Measurements from ENCODE around the gene PPP2R5C.
A peak's percentile ranks its signal among the peaks of the same experiment; 100 is the strongest.

Gene PPP2R5C

DNA sequence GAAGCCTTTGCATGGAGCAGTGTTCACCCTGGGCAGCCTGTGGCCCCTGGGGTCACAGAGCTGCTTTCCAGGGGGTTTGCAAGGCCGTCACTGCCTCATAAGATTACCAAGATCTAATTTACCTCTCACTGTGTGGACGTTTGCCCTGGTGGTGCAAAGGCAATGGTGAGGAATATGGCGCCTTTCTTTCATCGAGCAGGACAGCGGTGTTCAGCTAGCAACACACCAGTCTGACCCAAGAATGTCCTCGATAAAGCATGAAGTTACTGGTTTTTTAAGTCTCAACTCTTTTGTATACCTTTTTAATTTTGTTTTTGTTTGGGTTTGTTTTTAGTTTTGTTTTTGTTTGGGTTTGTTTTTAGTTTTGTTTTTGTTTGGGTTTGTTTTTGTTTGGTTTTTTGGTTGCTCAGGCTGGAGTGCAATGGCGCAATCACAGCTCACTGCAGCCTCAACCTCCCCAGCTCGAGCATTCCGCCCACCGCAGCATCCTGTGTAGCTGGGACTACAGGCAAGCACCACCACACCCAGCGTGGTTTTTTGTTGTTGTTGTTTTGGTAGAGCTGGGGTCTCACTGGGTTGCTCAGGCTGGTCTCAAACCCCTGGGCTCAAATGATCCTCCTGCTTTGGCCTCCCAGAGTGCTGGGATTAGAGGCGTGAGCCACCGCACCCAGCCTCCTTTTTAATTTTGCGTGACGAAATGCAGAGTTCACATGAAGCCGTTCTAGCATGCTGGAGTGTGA is 57.9 kb downstream of the PPP2R5C start:
- DNase-seq: peak; percentile 76

DNA sequence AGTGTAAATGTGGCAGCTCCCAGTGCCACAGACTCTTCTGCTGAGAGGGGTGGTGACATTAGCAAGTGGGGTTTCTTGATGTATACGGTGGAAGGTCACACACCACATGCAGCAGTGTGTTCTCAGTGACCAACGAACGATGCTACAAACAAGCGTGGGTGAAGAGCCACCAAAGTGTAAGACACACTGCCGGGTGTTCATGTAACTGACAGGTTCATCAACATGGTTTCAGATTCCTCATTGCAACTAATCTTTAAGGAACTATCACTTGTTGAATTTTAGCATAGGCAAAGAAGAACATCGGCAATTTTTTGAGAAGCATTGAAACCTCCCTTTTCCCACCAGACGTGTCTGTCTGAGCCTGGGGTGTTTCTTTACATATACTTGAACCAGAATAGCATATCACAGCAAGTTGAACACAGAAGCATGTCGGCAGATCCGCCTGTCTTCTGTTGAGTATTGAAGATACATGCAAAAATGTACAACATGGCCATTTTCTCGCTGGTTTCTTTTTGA is 58.8 kb downstream of the PPP2R5C start:
- no peak for DNase-seq

DNA sequence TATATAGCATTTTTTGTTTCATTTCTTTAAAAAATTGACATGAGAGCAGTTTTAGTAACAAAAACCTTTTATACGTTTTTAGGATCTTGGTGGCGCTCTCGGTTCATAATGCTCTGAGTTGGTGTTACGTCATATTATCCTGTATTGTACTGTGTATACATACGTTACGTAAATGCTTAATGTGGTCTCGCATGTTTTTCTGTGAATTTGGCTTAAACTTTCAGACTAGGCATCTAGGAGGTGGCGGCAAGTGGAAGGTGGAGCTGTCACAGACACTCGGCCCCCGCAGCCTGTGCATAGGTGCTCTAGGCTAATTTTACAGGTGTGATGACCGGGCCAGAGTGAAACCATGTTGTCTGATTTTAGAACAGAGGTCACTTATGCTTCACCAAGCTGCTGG is 60.0 kb downstream of the PPP2R5C start:
- DNase-seq: peak; percentile 56

DNA sequence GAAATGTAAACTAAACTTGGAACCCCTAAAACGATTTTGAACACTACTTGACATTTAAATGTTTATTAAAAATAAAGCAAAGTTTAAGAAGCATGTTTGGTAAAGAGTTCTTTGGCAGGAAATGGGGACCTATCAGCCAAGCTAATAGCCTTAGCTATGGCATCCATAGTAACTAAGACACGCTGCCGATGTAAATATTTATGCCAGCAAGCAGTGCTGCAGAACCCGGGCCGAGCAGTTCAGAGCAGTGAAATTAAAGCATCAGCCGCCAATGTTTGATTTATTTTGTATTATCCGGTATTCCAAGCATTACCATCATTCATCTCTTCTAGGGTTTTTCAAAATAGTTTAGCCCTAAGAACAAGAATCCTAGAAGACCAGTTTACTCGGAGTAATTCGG is 61.6 kb downstream of the PPP2R5C start:
- no peak for DNase-seq

DNA sequence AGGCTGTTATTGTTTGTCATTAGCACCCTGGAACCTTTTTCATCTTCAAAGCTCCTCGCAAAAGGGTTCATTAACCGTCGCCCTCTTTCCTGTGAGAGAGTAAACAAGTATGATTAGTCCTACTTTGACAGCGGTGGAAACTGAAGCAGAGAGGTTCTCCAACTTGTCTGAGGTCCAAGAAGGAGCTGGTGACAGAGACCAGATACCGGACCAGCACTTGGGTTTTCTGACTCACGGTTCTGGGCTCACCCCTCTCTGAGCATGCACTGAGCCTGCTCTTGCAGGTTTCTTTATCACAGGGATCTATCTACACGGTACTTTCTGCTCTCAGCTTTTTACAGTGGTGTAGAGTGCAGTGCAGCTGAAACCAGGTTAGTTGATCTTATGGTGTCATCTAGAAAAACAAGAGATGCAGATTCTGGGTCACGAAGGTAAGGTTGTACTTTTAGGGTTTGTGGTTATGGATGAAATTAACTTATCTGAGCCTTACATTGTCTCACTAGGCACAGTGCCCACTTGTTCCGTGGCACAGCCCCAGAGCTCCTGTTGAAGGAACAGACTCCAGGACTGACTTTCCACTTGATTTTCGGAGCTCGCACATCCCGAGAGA is 62.1 kb downstream of the PPP2R5C start:
- peak; percentile 64 for DNase-seq

DNA sequence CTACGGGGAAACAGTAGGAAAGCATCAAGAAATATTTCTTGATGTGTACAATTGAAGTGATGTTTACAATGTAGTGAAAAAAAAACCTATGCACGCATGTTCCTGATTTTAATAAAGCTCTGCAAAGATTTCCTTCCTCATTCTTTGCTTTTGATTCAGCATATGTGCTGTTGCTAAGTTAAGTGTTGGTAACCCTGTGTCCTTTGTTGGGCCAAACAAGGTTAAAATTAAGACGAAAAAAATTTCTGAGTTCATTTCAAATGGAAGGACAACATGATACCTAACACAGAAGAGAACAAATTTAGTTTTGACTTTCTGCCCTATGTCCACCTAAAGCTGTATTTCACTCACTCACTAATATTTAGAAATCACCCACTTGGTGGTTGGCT is 62.8 kb downstream of the PPP2R5C start:
- DNase-seq: no peak

DNA sequence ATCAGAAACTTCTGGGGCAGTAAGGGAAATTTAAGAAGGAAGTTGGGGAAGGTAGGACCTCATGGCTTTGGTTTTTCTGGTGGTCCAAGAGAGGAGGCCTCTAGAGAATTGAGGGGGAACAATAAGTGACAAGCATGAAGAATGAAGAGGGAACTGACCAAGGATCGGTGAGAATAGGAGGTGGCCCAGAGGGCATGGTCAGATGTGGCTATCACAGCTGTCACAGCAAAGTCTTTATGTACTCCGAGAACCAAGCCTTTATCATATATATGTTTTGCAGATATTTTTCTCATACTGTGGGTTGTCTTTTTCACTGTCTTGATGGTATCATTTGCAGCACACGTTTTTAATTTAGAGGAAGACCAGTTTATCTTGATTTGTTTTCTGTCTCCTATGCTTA is 64.3 kb downstream of the PPP2R5C start:
- DNase-seq: no peak

DNA sequence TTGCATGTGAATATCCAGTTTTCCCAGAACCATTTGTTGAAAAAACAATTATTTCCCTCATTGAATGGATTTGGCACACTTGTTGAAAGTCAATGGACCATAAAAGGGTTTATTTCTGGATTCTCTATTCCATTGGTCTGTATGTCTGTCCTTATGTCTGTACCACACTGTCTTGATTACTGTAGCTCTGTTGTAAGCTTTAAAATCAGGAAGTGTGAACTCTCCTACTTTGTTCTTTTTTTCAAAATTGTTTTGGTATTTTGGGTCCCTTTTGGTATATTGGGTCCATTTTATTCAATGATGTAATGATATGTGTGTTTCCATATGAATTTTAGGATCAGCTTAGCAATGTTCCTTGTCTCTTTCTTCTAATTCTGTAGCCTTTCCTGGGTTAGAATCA is 64.8 kb downstream of the PPP2R5C start:
- no peak for DNase-seq

DNA sequence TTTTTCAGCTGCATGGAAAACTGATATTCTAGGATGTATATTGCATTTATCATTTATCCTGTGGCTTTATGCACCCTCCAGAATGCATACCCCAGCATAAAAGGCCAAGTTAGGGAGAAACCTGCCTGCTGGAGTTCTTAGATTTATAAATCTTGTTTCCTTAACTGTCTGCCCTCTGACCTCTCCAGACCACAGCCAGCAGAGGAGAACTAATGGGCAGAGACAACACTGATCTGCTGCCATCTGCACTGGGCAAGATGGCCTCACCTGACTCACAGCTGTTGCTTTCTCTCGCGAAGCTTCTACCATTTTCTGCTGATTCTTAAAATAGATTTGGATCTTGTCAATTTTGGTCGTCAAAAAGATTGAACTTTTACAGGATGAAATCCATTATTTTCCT is 65.8 kb downstream of the PPP2R5C start:
- no peak for DNase-seq

DNA sequence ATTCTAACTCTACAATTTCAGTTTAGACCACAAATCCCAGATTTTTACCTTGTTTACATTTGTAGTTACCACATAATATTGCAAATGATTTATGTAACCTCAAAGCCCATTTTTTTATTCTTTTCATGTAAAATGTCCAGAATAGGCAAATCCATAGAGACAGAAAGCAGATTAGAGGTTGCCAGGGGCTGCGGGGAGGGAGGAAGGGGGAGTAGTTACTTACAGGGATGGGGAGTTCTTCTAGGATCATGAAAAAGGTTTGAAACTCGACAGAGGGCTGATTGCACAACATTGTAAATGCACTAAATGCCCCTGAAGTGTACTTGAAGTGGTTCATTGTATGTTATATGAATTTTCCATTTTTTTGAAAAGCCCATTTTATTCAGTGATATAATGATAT is 66.5 kb downstream of the PPP2R5C start:
- no peak for DNase-seq

DNA sequence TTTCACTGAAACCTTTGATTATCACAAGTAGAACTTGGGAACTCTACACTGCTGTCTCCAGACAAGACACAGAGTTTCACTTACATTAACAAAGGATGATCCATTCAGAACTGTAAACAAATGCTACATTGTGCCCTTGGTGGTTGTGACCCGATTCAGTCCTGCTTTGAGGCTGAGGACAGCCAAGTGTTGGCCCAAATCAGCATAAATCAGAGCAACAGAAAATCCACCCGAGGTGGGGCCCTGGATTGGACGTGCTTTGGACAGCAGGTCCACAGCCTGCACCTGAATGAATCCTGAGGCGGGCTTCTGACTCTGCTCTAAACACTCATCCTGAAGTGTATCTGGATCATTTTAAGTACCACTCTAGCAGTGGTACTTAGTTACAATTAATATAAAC is 68.8 kb downstream of the PPP2R5C start:
- no peak for DNase-seq

DNA sequence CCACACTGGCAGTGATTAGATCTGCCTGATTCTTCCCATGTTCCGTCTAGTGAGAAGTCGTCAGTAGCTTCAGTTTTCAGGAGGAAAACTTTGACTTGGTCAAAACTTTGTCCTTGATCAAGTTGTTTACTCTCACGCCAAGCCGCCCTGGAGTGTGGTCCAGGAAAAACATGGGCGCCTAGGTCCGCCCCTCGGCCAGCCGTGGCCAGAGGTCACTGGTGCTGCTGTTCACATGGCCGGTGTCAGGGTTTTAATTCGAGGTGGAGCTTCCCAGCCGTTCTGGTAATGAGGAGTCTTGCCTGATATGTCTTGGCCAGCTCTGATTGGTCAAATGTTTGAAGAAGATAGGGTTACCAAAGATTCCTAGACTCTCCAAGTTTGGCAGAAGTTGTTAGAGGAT is 71.5 kb downstream of the PPP2R5C start:
- DNase-seq: no peak

DNA sequence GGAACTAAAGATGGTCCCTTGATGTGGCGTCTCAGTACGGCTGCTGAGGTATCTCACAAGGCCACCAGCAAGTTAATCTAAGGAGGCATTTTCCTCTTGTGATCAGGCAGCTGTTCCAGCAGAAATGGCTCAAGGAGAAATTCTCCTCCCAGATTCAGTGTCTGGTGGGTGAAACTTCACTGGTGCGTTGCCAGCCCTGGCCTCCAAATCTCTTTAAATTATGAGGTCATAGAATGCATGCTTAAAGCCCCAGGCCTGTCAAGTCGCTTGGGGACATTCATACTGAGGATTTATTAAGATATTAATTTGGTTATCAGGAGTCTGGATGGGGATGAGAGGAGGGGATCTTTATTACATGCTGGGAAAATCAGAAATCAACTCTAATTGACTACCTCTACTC is 72.9 kb downstream of the PPP2R5C start:
- DNase-seq: no peak

DNA sequence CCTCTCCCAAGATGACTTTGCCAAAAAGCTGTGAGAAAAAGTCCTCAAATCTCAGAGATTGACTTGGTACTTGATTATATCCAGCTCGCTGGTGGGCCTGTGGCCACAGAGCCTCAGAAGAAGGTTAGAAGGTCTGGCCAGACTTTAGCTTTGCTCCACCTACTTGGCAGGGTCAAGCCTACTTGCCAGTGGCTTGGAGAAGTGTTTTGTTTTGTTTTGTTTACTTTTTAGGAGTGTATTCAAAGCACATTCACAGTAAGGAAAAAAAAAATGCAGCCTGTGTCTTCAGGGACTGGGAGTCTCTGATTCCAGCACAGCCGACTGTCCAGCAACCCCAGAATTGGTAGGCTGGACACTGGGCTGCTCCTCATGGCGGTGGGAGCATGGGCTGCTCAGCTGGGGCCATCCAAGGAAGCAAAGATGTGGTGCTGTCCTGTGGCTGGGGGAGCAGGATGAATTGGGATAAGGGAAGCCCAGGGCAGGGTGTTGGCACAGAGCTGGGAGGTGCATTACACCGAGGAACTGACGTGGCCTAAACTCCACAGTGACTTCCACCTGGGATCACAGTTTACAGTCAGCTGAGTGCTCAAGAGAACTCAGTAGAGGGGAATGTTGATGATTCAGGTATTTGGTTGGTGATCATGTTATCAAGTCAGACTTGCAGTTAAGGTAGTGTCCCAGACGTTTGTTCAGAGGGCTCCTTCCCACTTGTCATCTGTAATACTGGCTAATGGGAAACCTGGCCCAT is 73.5 kb downstream of the PPP2R5C start:
- no peak for DNase-seq

DNA sequence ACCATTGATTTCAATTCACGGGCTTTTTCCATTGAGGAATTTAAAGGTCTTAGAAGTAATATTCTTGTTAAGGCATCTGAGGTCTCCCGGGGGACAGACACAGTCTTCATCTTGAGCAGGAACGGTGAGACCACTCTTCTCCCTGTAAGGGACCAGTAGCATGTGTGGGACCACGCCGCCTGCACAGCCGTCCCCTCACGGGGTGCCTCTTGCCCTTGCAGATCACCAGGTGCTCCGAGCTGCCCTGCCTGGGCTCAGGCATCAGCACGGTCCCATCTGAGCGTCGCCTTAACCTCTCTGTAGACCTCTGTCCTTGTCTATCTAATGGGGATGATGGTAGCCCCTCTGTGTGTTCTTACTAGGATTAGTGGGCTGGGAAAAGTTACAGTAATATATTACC is 74.1 kb downstream of the PPP2R5C start:
- DNase-seq: no peak

DNA sequence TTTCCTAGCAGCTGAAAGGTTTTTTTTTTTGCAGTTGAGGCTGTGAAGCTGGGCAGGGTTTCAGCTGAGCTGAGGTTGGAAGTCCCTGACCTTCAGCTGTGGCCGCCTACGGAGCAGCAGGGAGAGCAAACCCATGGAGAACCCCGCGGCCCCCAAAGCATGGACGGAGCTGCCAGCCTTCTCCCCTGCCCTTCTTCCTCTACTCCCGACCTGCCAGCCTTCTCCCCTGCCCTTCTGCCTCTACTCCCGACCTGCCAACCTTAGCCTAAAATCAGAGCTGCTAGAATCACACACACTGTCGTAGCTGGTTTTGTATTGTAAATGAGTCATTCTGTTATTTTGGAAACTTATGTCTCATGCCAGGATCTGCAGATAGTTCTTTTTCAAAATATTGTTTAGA is 74.6 kb downstream of the PPP2R5C start:
- no peak for DNase-seq

DNA sequence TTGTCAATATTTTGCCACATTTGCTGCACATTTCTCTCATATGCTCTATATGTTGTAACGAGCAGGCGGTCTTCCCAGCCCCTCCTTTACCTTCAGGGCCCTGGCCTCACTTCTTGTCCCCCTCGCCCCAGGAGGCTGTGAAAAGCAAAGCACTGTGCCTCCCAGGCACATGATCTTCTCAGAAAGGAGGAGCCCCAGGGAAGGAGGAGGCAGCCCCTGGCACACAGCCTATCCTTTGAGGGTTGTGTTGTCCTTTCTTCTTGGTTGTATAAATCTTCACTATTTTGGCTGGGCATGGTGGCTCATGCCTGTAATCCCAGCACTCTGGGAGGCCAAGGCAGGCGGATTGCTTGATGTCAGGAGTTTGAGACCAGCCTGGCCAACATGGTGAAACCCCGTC is 77.0 kb downstream of the PPP2R5C start:
- DNase-seq: no peak

DNA sequence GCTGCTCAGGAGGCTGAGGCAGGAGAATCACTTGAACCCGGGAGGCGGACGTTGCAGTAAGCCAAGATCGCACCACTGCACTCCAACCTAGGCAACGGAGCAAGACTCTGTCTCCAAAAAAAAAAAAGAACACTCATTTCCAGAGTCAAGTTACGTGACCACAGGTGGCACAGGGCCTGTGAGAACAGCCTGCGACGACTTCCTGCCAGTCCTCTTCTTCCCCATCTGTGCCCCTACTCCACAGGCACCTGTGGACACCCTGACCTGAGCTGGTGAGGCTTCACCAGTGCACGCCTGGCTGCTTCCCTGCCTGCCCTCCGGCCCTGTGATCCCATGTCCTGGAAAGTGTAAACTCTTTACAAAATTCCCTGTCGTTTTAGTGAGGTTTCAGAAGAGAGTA is 77.7 kb downstream of the PPP2R5C start:
- DNase-seq: no peak

DNA sequence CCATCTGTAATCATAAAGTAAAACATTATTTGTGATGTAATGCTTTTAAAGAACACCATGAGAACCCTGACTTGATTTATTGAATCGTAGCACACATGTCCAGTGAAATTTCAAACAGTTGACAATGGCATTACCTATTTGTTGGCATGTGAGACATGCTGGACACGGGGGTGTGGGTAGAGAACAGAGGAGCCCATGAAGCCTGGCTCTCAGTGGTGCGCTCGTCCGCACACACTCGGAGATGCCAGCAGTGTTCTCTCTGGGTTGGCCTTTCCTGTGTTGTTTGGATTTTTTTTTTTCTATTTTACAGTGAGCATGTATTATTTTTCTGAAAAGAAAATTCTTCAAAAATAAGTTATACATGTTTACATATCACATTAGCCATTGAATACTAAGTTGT is 78.2 kb downstream of the PPP2R5C start:
- DNase-seq: no peak

DNA sequence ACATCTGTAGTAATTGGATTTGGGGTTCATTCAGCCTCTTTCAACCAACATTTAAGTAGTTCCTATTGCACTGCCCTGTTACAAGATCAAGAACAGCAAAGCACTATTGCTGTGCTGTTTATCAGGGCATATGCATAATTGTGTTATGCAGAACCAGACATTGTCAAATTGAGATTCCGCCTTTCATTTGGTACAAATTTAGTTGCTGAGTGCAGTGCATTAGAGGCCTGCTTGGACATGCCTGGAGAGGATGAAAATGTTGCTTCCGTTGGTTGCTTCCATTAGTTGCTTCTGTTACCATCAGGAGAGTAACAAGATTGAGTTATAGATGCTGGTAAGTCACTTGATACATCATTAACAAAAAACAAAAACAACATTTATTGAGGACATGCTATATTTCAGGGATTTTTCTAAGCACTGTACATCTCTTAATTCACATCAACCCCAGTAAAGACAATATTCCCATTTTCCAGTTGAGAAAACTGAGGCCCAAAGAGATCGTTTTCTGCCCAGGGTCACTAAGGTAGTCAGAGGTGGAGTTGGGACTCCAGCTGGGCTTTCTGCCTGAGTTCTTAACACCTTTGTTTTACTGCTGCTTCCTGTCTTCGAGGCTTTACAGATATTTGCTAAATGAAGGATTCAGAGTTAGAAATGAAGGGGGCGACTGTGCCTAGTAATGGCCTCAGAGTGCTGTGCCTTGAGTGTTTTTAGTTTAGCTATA is 79.3 kb downstream of the PPP2R5C start:
- no peak for DNase-seq

DNA sequence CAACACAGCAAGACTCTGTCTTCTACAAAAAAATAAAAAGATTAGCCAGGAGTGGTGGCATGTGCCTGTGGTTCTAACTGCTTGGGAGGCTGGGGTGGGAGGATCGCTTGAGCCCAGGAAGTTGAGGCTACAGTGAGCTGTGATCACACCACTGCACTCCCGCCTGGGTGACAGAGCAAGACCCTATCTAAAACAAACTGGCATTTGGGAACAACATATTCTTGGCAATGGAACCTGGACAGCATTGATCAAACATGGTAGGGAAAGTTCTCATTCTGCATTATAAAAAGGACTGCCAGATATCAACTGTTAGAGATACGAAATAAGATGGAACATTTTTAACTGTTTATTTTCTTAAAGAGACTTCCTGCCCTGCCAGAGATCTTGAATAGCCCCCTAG is 81.5 kb downstream of the PPP2R5C start:
- DNase-seq: no peak

DNA sequence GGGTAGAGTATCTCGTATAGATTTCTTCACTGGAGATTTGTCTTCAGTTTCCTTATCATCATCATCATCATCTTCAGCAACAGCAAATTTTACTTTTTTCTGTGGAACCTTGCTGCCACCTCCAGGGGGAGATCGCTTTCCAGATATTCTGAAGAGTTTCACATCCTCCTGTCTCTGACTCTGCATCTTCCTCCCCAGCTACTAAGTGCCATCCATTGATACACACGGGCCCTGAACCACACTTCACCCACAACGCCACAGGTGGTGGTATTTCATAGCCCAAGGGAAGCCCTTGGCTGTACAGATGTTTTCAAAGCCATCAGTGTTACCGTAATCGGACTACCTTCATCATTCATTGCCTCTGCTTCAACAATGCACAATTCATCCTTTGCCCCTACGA is 82.2 kb downstream of the PPP2R5C start:
- peak; percentile 41 for DNase-seq

DNA sequence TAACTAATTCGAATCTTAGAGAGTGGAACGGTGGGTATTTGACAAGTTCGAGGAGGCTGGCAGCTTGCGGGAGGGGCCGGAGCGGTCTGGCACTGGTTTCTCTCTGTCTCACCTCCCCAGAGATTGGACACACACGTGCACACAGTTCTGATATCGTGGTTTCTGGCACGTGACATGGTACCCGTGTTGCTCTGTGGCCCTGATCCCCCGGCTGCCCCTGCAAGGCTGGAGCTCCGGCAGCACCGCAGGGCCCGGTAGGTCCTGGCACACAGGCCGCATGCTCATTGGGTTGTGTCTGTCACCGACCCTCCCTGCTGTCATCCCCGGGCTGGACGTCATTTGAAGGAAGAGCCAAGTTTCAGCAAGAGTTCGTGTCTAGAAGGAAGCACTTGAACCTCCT is 82.7 kb downstream of the PPP2R5C start:
- no peak for DNase-seq
